GM23338 (cell line): ENCODE data around the gene ALDH1L2. TPM values are rescaled to one million over a fixed set of nuclear protein-coding genes. Genes with fewer than 3 reads are reported as not detected.

Source experiments
- ATAC-seq: fragments of 200-7000 bp; cut with Tn5 transposase; 3 replicates; pipeline ENCODE4 v1.9.1; 2020
- DNase-seq: peaks from one replicate; pipeline ENCODE4 v3.0.0-alpha.2; 2015; ENCODE audit warnings: low spot score
- H2AFZ ChIP-seq: fragments of 200-600 bp; sonication (generic); 2 replicates; pipeline ENCODE4 v1.8.0; 2016; ENCODE audit warnings: antibody characterized with exemption, mild to moderate bottlenecking, moderate library complexity
- H3F3A ChIP-seq: fragments of 200-600 bp; sonication (generic); replicated peaks from 2 replicates; pipeline ENCODE4 v1.8.0; 2017; ENCODE audit warnings: antibody characterized with exemption, mixed run types, low read depth
- H3K27ac ChIP-seq: fragments of 200-600 bp; sonication (generic); 2 replicates; pipeline ENCODE4 v1.6.1; 2016; ENCODE audit warnings: low read depth
- H3K27me3 ChIP-seq: fragments of 200-600 bp; sonication (generic); 2 replicates; pipeline ENCODE4 v1.8.0; 2016; ENCODE audit warnings: mild to moderate bottlenecking, mixed run types, moderate library complexity; ENCODE audit not compliant: insufficient read depth
- H3K36me3 ChIP-seq: fragments of 200-600 bp; sonication (generic); 2 replicates; pipeline ENCODE4 v1.8.0; 2016; ENCODE audit warnings: mild to moderate bottlenecking; ENCODE audit not compliant: insufficient read depth
- H3K4me1 ChIP-seq: fragments of 200-600 bp; sonication (generic); 2 replicates; pipeline ENCODE4 v1.8.0; 2016; ENCODE audit warnings: mild to moderate bottlenecking, moderate library complexity; ENCODE audit not compliant: insufficient read depth
- H3K4me2 ChIP-seq: fragments of 200-600 bp; sonication (generic); 2 replicates; pipeline ENCODE4 v1.7.1; 2017; ENCODE audit warnings: mixed run types
- H3K4me3 ChIP-seq: fragments of 200-600 bp; sonication (generic); 2 replicates; pipeline ENCODE4 v1.6.1; 2016; ENCODE audit warnings: mixed run types
- H3K79me2 ChIP-seq: fragments of 200-600 bp; sonication (generic); replicated peaks from 2 replicates; pipeline ENCODE4 v1.8.0; 2017; ENCODE audit warnings: mild to moderate bottlenecking; ENCODE audit not compliant: insufficient read depth
- H3K9me2 ChIP-seq: fragments of 200-600 bp; sonication (generic); 2 replicates; pipeline ENCODE4 v1.8.0; 2017; ENCODE audit not compliant: insufficient read depth
- H4K20me1 ChIP-seq: fragments of 200-600 bp; sonication (generic); replicated peaks from 2 replicates; pipeline ENCODE4 v1.8.0; 2017; ENCODE audit warnings: mild to moderate bottlenecking; ENCODE audit not compliant: insufficient read depth
- H3K27ac Mint-ChIP-seq: 2 replicates; pipeline ENCODE4 v1.8.0; 2020; ENCODE audit warnings: inconsistent platforms, mild to moderate bottlenecking, moderate library complexity, mixed read lengths
- H3K27me3 Mint-ChIP-seq: 3 replicates; pipeline ENCODE4 v1.8.0; 2022; ENCODE audit warnings: low read depth, mild to moderate bottlenecking, moderate library complexity, mixed read lengths, inconsistent platforms; ENCODE audit not compliant: insufficient read depth, poor library complexity
- H3K36me3 Mint-ChIP-seq: 3 replicates; pipeline ENCODE4 v1.8.0; 2021; ENCODE audit warnings: low read depth, mild to moderate bottlenecking, inconsistent platforms, moderate library complexity, mixed read lengths
- H3K4me1 Mint-ChIP-seq: 3 replicates; pipeline ENCODE4 v1.8.0; 2020; ENCODE audit warnings: mild to moderate bottlenecking, inconsistent platforms, mixed read lengths
- H3K4me3 Mint-ChIP-seq: 3 replicates; pipeline ENCODE4 v1.8.0; 2021; ENCODE audit warnings: moderate library complexity, mild to moderate bottlenecking, inconsistent platforms, mixed read lengths
- H3K9me3 Mint-ChIP-seq: 3 replicates; pipeline ENCODE4 v1.8.0; 2020; ENCODE audit warnings: moderate library complexity, mild to moderate bottlenecking, inconsistent platforms, mixed read lengths
- CREB1 ChIP-seq: fragments of 250-450 bp; sonication (Bioruptor Pico); IDR thresholded peaks from 2 replicates; pipeline ENCODE4 v1.5.0; 2020; ENCODE audit warnings: low read depth, mild to moderate bottlenecking, moderate library complexity
- EZH2 ChIP-seq: fragments of 200-600 bp; sonication (generic); IDR thresholded peaks from one replicate; pipeline ENCODE4 v1.8.0; 2017; ENCODE audit warnings: antibody characterized with exemption, mild to moderate bottlenecking, low read depth; ENCODE audit not compliant: unreplicated experiment
- EZH2phosphoT487 ChIP-seq: fragments of 200-600 bp; sonication (generic); IDR thresholded peaks from one replicate; pipeline ENCODE4 v1.8.1; 2018; ENCODE audit warnings: antibody characterized with exemption; ENCODE audit not compliant: unreplicated experiment
- JUNB ChIP-seq: IDR thresholded peaks from one replicate; pipeline ENCODE4 v1.6.1; 2016; ENCODE audit warnings: antibody characterized with exemption; ENCODE audit not compliant: unreplicated experiment
- NANOG ChIP-seq: IDR thresholded peaks from 2 replicates; pipeline ENCODE4 v1.6.1; 2016; ENCODE audit warnings: antibody characterized with exemption, borderline replicate concordance
- POLR2AphosphoS5 ChIP-seq: IDR thresholded peaks from 2 replicates; pipeline ENCODE4 v1.6.1; 2016; ENCODE audit warnings: antibody characterized with exemption, low read depth
- STAT1 ChIP-seq: IDR thresholded peaks from one replicate; pipeline ENCODE4 v1.6.1; 2016; ENCODE audit warnings: antibody characterized with exemption; ENCODE audit not compliant: unreplicated experiment
- ZNF114 ChIP-seq: fragments of 250-450 bp; sonication (Bioruptor Pico); IDR thresholded peaks from 2 replicates; pipeline ENCODE4 v1.5.0; 2020; ENCODE audit warnings: mild to moderate bottlenecking, moderate library complexity
- ZNF331 ChIP-seq: fragments of 250-450 bp; sonication (Bioruptor Pico); IDR thresholded peaks from 2 replicates; pipeline ENCODE4 v1.5.0; 2020; ENCODE audit warnings: low read depth, mild to moderate bottlenecking, moderate library complexity
- polyA plus RNA-seq: library from polyadenylated mRNA; unstranded; fragments of >200 nt; fragmentation: Nextera tagmentation; extraction: Ambion mirVana; gene quantifications from 2 replicates; pipeline ENCODE4 v1.2.1, GENCODE V29; 2016
- total RNA-seq: library from RNA; depleted of rRNA; stranded (reverse); fragments of >200 nt; shearing (Covaris generic); gene quantifications from 2 replicates; pipeline ENCODE4 v1.2.3, GENCODE V29; 2014
- TF ChIP-seq, protein P1 (sequence below): IDR thresholded peaks from one replicate; pipeline ENCODE4 v1.6.1; 2018; ENCODE audit warnings: antibody characterized with exemption; ENCODE audit not compliant: unreplicated experiment
- TF ChIP-seq, protein P2 (sequence below): IDR thresholded peaks from 2 replicates; pipeline ENCODE4 v1.6.1; 2016; ENCODE audit warnings: antibody characterized with exemption
- TF ChIP-seq, protein P3 (sequence below), 2 experiments: fragments of 200-600 bp in 1 of 2; sonication (generic) in 1 of 2; conservative IDR thresholded peaks; 2 replicates each; pipeline versions ENCODE4 v1.5.1 to v1.6.1; 2016 to 2017; ENCODE audit warnings: antibody characterized with exemption in 2 of 2, low read depth in 2 of 2, mild to moderate bottlenecking in 2 of 2, moderate library complexity in 1 of 2
- TF ChIP-seq, protein P4 (sequence below): fragments of 250-450 bp; sonication (Bioruptor Pico); IDR thresholded peaks from 2 replicates; pipeline ENCODE4 v1.5.0; 2020; ENCODE audit warnings: mild to moderate bottlenecking, moderate library complexity

ALDH1L2 gene
- total and polyA plus RNA-seq, 2 experiments from 2014 or later, result 5.8 to 9.1 TPM

DNA sequence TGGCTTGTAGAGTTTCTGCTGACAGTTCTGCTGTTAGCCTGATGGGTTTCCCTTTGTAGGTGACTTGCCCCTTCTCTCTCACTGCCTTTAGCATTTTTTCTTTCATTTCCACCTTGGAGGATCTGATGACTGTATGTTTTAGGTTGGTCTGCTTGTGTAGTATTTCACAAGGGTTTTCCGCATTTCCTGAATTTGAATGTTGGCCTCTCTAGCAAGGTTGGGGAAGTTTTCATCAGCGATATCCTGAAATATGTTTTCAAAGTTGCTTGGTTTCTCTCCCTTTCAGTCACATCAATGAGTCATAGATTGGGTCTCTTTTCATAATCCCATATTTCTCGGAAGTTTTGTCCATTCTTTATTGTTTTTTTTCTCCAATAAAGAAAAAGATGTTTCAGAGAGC lies 86.7 kb downstream of the ALDH1L2 start:
- H3K27ac Mint-ChIP-seq, result peak overlapping the region; percentile 2; the same call in 1 of the 2 replicates
- peaks cover 92% of the 10 kb centered on the region for H3K36me3 Mint-ChIP-seq

More for the DNA sequence above, 86.7 kb downstream of the ALDH1L2 start:
- Histone ChIP-seq H3K4me1 (no peaks in the 10 kb centered on the region), H3K4me3 (no peak overlapping the region), H3K4me2 (no peak overlapping the region), H3K27ac (no peak overlapping the region), H3K36me3 (peaks cover 45% of the 10 kb centered on the region), H4K20me1 (peaks cover 22% of the 10 kb centered on the region), H3K27me3 (no peaks in the 10 kb centered on the region), H3K79me2 (peaks cover 16% of the 10 kb centered on the region; the same call in 1 of the 2 replicates), H3K9me2 (no peaks in the 10 kb centered on the region), H2AFZ (no peak overlapping the region), H3F3A (no peaks in the 10 kb centered on the region)
- H3K4me1 Mint-ChIP-seq, result no peaks in the 10 kb centered on the region
- H3K4me3 Mint-ChIP-seq, result no peak overlapping the region
- ATAC-seq, result no peak
- H3K9me3 Mint-ChIP-seq, result no peaks in the 10 kb centered on the region
- H3K27me3 Mint-ChIP-seq, result peaks cover 3% of the 10 kb centered on the region
- no peak for DNase-seq
- TF ChIP-seq, protein P1, sequence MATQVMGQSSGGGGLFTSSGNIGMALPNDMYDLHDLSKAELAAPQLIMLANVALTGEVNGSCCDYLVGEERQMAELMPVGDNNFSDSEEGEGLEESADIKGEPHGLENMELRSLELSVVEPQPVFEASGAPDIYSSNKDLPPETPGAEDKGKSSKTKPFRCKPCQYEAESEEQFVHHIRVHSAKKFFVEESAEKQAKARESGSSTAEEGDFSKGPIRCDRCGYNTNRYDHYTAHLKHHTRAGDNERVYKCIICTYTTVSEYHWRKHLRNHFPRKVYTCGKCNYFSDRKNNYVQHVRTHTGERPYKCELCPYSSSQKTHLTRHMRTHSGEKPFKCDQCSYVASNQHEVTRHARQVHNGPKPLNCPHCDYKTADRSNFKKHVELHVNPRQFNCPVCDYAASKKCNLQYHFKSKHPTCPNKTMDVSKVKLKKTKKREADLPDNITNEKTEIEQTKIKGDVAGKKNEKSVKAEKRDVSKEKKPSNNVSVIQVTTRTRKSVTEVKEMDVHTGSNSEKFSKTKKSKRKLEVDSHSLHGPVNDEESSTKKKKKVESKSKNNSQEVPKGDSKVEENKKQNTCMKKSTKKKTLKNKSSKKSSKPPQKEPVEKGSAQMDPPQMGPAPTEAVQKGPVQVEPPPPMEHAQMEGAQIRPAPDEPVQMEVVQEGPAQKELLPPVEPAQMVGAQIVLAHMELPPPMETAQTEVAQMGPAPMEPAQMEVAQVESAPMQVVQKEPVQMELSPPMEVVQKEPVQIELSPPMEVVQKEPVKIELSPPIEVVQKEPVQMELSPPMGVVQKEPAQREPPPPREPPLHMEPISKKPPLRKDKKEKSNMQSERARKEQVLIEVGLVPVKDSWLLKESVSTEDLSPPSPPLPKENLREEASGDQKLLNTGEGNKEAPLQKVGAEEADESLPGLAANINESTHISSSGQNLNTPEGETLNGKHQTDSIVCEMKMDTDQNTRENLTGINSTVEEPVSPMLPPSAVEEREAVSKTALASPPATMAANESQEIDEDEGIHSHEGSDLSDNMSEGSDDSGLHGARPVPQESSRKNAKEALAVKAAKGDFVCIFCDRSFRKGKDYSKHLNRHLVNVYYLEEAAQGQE, result no peak
- no peak for TF ChIP-seq ZNF114
- no peak for TF ChIP-seq POLR2AphosphoS5
- no peak for TF ChIP-seq ZNF331
- TF ChIP-seq, protein P2, sequence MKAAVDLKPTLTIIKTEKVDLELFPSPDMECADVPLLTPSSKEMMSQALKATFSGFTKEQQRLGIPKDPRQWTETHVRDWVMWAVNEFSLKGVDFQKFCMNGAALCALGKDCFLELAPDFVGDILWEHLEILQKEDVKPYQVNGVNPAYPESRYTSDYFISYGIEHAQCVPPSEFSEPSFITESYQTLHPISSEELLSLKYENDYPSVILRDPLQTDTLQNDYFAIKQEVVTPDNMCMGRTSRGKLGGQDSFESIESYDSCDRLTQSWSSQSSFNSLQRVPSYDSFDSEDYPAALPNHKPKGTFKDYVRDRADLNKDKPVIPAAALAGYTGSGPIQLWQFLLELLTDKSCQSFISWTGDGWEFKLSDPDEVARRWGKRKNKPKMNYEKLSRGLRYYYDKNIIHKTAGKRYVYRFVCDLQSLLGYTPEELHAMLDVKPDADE, result no peak
- no peak for TF ChIP-seq EZH2phosphoT487
- TF ChIP-seq JUNB, result no peak
- TF ChIP-seq NANOG, result no peak
- TF ChIP-seq EZH2, result no peak
- TF ChIP-seq CREB1 (CRISPR knock-in tag), result no peak
- TF ChIP-seq, protein P3, sequence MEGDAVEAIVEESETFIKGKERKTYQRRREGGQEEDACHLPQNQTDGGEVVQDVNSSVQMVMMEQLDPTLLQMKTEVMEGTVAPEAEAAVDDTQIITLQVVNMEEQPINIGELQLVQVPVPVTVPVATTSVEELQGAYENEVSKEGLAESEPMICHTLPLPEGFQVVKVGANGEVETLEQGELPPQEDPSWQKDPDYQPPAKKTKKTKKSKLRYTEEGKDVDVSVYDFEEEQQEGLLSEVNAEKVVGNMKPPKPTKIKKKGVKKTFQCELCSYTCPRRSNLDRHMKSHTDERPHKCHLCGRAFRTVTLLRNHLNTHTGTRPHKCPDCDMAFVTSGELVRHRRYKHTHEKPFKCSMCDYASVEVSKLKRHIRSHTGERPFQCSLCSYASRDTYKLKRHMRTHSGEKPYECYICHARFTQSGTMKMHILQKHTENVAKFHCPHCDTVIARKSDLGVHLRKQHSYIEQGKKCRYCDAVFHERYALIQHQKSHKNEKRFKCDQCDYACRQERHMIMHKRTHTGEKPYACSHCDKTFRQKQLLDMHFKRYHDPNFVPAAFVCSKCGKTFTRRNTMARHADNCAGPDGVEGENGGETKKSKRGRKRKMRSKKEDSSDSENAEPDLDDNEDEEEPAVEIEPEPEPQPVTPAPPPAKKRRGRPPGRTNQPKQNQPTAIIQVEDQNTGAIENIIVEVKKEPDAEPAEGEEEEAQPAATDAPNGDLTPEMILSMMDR (conservative IDR thresholded peaks at IDR 0.05; ENCODE audit: low read depth in 2 of 2), result no peak
- TF ChIP-seq, protein P4, sequence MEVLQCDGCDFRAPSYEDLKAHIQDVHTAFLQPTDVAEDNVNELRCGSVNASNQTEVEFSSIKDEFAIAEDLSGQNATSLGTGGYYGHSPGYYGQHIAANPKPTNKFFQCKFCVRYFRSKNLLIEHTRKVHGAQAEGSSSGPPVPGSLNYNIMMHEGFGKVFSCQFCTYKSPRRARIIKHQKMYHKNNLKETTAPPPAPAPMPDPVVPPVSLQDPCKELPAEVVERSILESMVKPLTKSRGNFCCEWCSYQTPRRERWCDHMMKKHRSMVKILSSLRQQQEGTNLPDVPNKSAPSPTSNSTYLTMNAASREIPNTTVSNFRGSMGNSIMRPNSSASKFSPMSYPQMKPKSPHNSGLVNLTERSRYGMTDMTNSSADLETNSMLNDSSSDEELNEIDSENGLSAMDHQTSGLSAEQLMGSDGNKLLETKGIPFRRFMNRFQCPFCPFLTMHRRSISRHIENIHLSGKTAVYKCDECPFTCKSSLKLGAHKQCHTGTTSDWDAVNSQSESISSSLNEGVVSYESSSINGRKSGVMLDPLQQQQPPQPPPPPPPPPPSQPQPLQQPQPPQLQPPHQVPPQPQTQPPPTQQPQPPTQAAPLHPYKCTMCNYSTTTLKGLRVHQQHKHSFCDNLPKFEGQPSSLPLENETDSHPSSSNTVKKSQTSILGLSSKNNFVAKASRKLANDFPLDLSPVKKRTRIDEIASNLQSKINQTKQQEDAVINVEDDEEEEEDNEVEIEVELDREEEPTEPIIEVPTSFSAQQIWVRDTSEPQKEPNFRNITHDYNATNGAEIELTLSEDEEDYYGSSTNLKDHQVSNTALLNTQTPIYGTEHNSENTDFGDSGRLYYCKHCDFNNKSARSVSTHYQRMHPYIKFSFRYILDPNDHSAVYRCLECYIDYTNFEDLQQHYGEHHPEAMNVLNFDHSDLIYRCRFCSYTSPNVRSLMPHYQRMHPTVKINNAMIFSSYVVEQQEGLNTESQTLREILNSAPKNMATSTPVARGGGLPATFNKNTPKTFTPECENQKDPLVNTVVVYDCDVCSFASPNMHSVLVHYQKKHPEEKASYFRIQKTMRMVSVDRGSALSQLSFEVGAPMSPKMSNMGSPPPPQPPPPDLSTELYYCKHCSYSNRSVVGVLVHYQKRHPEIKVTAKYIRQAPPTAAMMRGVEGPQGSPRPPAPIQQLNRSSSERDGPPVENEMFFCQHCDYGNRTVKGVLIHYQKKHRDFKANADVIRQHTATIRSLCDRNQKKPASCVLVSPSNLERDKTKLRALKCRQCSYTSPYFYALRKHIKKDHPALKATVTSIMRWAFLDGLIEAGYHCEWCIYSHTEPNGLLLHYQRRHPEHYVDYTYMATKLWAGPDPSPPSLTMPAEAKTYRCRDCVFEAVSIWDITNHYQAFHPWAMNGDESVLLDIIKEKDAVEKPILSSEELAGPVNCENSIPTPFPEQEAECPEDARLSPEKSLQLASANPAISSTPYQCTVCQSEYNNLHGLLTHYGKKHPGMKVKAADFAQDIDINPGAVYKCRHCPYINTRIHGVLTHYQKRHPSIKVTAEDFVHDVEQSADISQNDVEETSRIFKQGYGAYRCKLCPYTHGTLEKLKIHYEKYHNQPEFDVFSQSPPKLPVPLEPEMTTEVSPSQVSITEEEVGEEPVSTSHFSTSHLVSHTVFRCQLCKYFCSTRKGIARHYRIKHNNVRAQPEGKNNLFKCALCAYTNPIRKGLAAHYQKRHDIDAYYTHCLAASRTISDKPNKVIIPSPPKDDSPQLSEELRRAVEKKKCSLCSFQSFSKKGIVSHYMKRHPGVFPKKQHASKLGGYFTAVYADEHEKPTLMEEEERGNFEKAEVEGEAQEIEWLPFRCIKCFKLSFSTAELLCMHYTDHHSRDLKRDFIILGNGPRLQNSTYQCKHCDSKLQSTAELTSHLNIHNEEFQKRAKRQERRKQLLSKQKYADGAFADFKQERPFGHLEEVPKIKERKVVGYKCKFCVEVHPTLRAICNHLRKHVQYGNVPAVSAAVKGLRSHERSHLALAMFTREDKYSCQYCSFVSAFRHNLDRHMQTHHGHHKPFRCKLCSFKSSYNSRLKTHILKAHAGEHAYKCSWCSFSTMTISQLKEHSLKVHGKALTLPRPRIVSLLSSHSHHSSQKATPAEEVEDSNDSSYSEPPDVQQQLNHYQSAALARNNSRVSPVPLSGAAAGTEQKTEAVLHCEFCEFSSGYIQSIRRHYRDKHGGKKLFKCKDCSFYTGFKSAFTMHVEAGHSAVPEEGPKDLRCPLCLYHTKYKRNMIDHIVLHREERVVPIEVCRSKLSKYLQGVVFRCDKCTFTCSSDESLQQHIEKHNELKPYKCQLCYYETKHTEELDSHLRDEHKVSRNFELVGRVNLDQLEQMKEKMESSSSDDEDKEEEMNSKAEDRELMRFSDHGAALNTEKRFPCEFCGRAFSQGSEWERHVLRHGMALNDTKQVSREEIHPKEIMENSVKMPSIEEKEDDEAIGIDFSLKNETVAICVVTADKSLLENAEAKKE, result no peak
- no peak for TF ChIP-seq STAT1
